ENCODE measurements around the gene LAD1. TPM values are rescaled to one million over a fixed set of nuclear protein-coding genes. Genes with fewer than 3 reads are reported as not detected.

Gene LAD1
- total RNA-seq, 1 experiment from 2014 or later: 0.06 TPM

GRCh38 chr1:201363467-201363866 lies 35.7 kb downstream of the LAD1 start:
- no peak for DNase-seq (ENCODE audit: low read depth)

DNA sequence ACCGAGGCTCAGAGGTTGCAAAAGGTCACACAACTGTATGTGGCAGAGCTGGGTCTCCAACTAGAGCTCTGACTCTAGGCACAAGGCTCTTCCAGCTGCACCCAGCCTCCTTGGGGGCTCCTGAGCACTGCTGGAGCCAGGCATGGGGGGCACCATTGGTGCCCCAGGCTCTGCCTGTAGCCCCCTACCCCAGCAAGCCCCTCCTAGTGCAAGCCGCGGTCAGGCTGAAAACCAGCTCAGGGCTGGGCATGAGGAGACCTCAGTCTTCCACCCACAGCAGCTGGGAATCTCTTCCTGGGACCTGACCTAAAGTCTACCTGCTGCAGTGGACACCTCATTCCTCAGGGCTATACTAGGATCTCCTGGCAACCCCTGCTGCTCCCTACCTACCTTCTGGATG lies 36.2 kb downstream of the LAD1 start:
- DNase-seq (ENCODE audit: low read depth): no peak

- peak; percentile 62 for DNase-seq (ENCODE audit: low read depth)
Measured at GRCh38 chr1:201361652-201362504, 37.2 kb downstream of the LAD1 start.

DNA sequence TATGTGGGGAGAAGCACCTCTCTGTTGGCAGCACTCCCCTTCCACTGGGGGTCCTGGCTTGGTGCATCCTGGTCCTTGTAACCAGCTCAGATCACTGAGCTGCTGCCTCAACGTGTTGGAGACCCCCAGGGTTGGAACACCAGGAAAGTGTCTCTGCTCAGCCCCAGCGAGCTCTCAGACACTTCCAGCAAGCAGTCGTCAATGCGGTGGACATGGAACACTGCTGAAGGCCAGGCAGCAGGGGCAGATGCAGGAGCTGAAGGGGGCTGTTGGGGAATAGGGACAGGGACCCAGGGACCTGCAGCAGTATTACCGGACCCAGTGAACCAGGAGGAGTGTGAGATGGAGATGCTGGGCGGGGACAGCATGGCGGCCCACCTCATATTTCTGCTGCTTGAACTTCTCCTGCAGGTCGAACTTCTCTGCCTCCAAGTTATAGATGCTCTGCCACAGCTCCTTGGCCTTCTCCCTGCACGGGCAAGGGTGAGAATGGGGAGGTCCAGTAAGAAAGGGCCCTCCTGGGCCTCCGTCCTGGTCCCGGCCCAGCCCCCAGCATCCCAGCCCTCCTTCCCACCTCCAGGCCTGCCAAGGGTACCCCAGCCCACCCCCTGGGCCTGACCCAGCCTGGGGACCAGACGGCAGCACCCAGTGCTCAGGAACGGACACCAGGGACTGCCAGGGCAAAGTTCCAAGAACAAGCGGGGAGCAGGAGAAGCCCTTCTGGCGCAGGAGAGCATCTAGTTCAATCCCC lies 38.0 kb downstream of the LAD1 start:
- DNase-seq (ENCODE audit: low read depth): no peak

DNA sequence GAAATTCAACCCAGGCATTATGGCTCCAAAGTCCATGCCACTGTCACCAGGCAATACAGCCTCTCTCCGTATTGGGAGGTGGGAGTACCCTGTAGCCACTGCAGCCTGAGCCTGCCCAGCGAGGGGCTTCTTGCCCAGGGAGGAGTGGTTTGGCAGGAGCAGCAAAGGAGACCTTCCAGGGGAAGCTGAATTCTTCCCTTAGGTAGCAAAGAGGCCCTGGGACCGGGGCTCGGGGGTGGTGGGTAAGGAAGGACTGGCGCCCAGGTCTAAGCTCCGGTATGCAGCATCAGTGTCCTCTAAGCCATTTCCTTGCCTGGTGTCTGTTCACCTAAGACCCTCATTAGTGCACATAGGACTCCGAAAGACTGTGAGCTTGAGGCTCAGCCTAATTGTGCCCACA lies 38.6 kb downstream of the LAD1 start:
- DNase-seq (ENCODE audit: low read depth): no peak

DNA sequence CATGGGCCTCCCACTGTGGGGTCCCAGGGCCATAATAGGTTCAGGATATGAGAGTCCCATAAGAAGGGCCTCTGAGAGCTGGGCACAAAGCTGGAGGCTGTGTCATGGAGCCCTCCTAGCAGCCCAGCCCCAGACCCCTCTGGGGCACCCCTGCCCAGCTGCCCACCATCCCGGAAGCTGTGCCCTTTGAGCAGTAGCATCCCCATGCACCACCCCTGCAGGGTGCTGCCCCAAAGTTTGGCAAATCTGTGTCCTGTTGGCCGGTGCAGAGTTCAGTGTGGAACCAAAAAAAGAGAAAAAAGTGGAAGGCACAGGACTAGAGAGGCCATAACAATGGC lies 39.3 kb downstream of the LAD1 start:
- DNase-seq (ENCODE audit: low read depth): no peak

GRCh38 chr1:201359031-201359872 lies 39.9 kb downstream of the LAD1 start:
- DNase-seq (ENCODE audit: low read depth): no peak

DNA sequence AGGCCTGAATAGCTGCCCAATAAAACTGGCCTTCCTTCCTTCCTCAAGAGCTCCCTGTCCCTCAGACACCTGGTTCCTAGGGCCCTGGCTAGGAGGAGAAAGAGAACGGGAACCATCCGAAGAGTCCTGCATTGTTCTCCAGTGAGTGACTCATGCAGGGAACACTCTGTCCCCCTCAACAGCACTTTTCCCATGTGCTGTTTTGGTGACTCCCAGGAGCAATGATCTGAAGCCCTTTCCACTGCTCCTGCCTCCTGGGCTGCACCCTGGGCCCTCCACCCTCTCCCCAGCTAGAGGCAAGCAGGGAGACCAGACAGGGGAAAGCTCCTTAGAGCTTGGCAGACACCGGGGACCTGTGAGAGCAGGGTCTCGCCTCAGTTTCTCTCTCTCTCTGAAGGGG lies 40.5 kb downstream of the LAD1 start:
- DNase-seq (ENCODE audit: low read depth): no peak

GRCh38 chr1:201357636-201358348 lies 41.3 kb downstream of the LAD1 start:
- DNase-seq (ENCODE audit: low read depth): no peak

- no peak for DNase-seq (ENCODE audit: low read depth)
Measured at GRCh38 chr1:201357211-201357610, 41.9 kb downstream of the LAD1 start.

- no peak for DNase-seq (ENCODE audit: low read depth)
Measured at GRCh38 chr1:201356701-201357100, 42.4 kb downstream of the LAD1 start.

DNA sequence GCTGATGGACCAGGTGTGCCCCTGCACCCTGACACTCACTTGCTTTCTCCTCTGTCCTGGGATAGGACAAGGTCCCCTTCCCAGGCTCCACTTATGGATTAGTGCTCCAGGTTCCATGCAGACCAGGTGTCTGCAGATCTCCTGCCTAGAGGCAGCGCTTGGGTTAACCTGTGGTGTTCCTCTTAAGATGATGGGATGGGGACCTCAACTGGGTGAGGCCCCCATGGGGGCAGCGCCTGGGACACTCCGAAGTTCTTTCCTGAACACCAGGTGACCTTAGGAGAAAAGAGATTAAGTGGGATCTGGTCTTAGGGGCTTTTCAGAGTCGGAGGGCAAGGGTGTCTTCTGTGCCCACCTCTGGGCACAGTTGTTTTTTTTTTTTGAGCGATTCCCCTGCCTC lies 42.9 kb downstream of the LAD1 start:
- DNase-seq (ENCODE audit: low read depth): no peak

GRCh38 chr1:201355471-201355870 lies 43.7 kb downstream of the LAD1 start:
- no peak for DNase-seq (ENCODE audit: low read depth)

- DNase-seq (ENCODE audit: low read depth): no peak
Measured at GRCh38 chr1:201354901-201355295, 44.2 kb downstream of the LAD1 start.

DNA sequence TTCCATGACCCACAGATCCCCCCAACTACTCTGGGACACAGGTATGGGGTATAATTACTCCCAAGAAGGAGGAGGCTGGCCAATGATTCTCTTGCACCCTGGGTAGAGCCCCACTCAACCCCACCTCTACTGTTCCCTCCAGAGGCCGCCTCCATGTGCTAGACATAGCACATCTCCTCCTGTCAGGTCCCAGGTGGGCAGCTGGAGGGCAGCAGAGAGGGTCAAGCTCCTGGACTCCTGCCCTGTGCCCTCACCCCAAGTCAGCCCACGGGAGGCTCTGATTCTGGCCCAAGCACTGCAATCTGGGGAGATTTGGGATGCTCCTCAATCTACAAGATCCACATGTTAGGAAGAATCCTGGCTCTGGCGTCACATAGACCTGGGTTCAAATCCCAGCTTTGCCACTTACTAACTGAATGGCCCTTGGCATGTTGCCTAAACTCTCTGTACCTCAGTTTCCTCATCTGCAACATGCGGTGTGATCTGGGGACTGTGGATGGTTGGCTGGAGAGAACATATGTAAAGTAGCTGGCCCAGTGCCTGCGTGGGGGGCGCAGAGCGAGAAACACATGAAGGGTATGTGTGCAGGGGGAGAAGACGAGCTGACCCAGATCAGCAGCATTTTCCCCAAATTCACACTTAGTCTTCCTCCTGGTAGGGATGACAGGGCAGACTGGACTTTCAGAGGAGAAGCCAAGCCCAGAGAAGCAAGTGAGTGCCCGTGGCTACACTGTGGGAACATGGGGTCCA lies 44.8 kb downstream of the LAD1 start:
- DNase-seq (ENCODE audit: low read depth): no peak

DNA sequence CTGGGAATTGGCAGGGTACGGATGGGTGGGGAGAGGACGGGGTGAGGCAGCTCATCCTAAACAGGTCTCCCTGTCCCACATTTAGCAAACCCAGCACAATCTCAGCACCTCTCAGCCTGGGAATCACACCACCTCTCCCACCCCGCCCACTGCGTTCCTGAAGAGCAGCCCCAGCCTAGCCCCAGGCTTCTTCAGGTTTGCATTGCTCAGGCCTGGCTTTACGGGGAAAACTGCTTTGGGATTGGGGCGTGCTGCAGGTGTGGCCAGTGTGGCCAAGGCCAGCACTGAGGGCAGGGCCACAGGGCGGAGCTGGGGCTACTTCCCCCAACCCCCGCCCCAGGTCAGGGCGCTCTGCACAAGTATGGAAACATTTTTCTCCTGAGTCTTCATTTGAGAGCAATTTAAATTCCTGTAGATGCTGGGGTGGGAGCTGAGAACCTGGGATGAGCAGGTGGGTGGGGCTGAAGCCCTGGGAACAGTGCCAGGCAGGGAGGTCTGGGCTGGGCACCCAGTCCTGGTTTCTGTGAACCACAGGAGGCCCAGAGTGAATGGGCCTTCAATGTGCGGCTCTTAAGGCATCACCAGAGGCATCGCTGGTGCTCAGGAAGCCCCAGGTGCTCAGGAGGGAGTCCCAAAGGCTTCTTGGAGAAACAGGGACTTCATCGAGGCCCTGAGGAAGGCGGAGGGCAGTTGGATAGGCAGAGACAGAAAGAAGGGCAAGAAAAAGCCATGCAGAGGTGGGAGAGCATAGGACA lies 45.8 kb downstream of the LAD1 start:
- no peak for DNase-seq (ENCODE audit: low read depth)

- DNase-seq (ENCODE audit: low read depth): no peak
Measured at GRCh38 chr1:201351617-201352016, 47.5 kb downstream of the LAD1 start.

DNA sequence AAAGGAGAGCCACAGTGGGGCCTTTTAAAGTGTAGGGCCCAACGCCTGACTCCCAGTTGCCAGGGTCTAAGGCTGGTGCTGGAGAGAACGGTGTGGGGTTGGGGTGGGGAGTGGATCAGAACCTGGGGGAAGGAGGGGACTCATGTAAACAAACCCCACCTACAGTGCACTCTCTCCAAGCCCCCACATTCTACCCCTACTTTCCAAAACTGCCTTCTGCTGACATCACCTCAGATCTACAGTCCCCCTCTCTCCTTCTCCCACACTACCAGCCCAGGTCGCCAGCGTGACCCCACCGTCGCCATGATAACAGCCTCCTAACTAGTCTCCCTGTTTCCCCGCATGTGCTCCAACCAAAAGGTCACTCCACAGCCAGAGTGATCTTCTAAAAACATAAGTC lies 48.2 kb downstream of the LAD1 start:
- DNase-seq (ENCODE audit: low read depth): no peak

DNA sequence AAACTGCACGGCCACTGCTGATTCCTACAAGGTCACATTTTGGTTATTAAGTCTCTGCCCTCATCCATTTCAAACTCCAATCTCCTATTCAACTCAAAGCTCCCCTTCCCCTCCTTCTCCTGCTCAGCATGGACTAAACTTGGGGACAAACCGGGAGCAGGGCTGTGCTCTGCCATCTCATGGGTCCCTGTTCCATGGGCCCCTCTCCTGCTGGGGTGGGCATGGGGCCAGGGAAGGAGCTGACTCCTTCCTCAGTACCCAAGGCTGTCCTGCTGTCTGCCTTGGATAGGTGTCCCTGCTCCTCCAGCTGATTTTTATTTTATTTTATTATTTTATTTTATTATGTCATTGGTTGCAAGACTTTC lies 48.8 kb downstream of the LAD1 start:
- no peak for DNase-seq (ENCODE audit: low read depth)

DNA sequence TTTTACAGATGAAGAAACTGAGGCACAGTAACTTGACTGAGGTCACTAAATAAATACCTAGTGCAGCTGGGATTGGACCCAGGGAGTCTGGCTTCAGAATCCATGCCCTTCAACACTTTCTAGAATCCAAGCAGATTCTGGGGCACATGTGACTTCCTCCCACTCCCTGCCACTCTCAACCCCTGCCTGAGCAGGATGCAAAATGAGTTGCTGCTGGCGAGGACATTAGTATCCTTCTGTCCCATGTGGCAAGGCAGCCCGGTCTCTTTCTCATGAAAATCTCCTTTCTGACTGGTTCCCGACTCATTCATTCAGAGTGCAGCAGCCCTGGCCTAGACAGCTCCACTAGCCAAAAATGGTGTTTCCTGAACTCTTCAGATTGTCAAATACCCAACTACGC lies 50.0 kb downstream of the LAD1 start:
- DNase-seq (ENCODE audit: low read depth): no peak

All from Daoy (cell line).